A673 (cell line): ENCODE results near the gene GP2. TPM values are rescaled to one million over a fixed set of nuclear protein-coding genes. Genes with fewer than 3 reads are reported as not detected.

Experiments
- BruUV-seq: library from RNA; stranded (reverse); fragments of 400-500 nt; replicated peaks from 2 replicates; lab custom pipeline; 2021; lab: Mats Ljungman, UMichigan
- CTCF ChIA-PET: fragments of 300-600 bp; sonication (Branson Sonifier 250); formaldehyde crosslinking; loops from one replicate; lab custom pipeline; 2022; ENCODE audit warnings: antibody characterized with exemption; lab: Charles Lee
- POLR2A ChIA-PET: fragments of 300-600 bp; sonication (Branson Sonifier 250); formaldehyde crosslinking; loops from one replicate; lab custom pipeline; 2022; ENCODE audit warnings: antibody characterized with exemption; ENCODE audit not compliant: low non-redundant PET; lab: Charles Lee
- DNase-seq: peaks from one replicate; pipeline ENCODE4 v3.0.0-alpha.2; 2015; ENCODE audit warnings: low spot score
- H3K27ac ChIP-seq: fragments of 200-600 bp; sonication (generic); 2 replicates; pipeline ENCODE4 v1.5.1; 2016; ENCODE audit warnings: mixed run types, low read depth, mild to moderate bottlenecking, mixed read lengths, antibody characterized with exemption, low read length; ENCODE audit not compliant: poor library complexity, severe bottlenecking
- H3K27me3 ChIP-seq: fragments of 200-600 bp; sonication (generic); replicated peaks from 2 replicates; pipeline ENCODE4 v1.6.1; 2017; ENCODE audit warnings: mixed run types, low read depth, mild to moderate bottlenecking, mixed read lengths, antibody characterized with exemption, low read length; ENCODE audit not compliant: insufficient read depth, poor library complexity
- H3K36me3 ChIP-seq: fragments of 200-600 bp; sonication (generic); 2 replicates; pipeline ENCODE4 v1.6.1; 2016; ENCODE audit warnings: mixed run types, mild to moderate bottlenecking, mixed read lengths, antibody characterized with exemption, low read length; ENCODE audit not compliant: insufficient read depth, poor library complexity, severe bottlenecking
- H3K4me1 ChIP-seq: fragments of 200-600 bp; sonication (generic); 2 replicates; pipeline ENCODE4 v1.6.1; 2017; ENCODE audit warnings: mixed run types, mild to moderate bottlenecking, mixed read lengths, antibody characterized with exemption, low read length; ENCODE audit not compliant: insufficient read depth, poor library complexity, severe bottlenecking
- H3K4me3 ChIP-seq: fragments of 200-600 bp; sonication (generic); 2 replicates; pipeline ENCODE4 v1.5.1; 2016; ENCODE audit warnings: low read depth, mixed run types, mild to moderate bottlenecking, mixed read lengths, low read length; ENCODE audit not compliant: poor library complexity, severe bottlenecking
- H3K9me3 ChIP-seq: fragments of 200-600 bp; sonication (generic); 2 replicates; pipeline ENCODE4 v1.6.1; 2016; ENCODE audit warnings: mixed run types, low read depth, mild to moderate bottlenecking, mixed read lengths, antibody characterized with exemption, low read length; ENCODE audit not compliant: poor library complexity, severe bottlenecking
- EZH2 ChIP-seq: fragments of 200-600 bp; sonication (generic); IDR thresholded peaks from 2 replicates; pipeline ENCODE4 v1.6.1; 2017; ENCODE audit warnings: borderline replicate concordance, low read depth, mild to moderate bottlenecking, mixed read lengths, antibody characterized with exemption, low read length; ENCODE audit not compliant: poor library complexity, severe bottlenecking
- intact Hi-C: fragments of 100-400 bp; cut with micrococcal nuclease; formaldehyde crosslinking; loops from one replicate; pipeline ENCODE4 v1.10.0; 2022; ENCODE audit not compliant: unreplicated experiment
- total RNA-seq: library from RNA; stranded (reverse); gene quantifications from 2 replicates; pipeline ENCODE4 v1.2.3, GENCODE V29; 2021
- TF ChIP-seq, protein P1 (sequence below): fragments of 300-800, 200-600 bp; sonication (generic); conservative IDR thresholded peaks from 2 replicates; pipeline ENCODE4 v1.5.1; 2017; ENCODE audit warnings: low read depth, mild to moderate bottlenecking, antibody characterized with exemption, low read length, moderate library complexity, mixed read lengths

Gene GP2
- total RNA-seq, 1 experiment from 2014 or later: not detected

DNA sequence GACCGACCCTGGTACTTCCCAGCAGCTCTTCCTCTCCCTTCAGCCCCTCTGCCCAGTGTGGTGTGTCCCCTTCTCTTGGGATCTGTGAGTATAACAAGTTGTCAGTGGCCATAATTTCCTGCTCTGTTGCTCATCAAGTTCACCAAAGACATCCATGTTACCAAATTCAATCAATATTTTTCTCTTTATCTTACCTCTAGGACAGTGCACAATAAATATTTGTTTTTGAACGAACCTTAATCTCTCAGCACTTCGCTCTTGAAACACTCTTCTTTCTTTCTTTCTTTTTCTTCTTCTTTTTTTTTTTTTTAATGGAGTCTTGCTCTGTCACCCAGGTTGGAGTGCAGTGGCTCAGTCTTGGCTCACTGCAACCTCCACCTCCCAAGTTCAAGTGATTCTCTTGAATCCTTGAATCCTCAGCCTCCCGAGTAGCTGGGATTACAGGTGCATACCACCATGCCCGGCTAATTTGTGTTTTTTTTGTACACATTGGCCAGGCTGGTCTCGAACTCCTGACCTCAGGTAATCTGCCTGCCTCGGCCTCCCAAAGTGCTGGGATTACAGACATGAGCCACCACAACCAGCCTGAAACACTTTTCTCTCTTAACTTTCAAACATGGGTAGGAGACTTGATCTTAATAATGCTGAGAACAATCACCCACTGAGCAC, 27.9 kb upstream of the GP2 start:
- Histone ChIP-seq H3K27me3 (peaks cover 10% of the 10 kb centered on the region), H3K27ac (no peak overlapping the region), H3K36me3 (no peaks in the 10 kb centered on the region), H3K9me3 (no peaks in the 10 kb centered on the region), H3K4me3 (no peak overlapping the region), H3K4me1 (no peaks in the 10 kb centered on the region)
- intact Hi-C loops: no loop called here
- ChIA-PET CTCF (no interaction called here), POLR2A (no interaction called here)
- BruUV-seq: no TSS peak
- DNase-seq: no peak
- no peak for TF ChIP-seq EZH2
- TF ChIP-seq, protein P1, sequence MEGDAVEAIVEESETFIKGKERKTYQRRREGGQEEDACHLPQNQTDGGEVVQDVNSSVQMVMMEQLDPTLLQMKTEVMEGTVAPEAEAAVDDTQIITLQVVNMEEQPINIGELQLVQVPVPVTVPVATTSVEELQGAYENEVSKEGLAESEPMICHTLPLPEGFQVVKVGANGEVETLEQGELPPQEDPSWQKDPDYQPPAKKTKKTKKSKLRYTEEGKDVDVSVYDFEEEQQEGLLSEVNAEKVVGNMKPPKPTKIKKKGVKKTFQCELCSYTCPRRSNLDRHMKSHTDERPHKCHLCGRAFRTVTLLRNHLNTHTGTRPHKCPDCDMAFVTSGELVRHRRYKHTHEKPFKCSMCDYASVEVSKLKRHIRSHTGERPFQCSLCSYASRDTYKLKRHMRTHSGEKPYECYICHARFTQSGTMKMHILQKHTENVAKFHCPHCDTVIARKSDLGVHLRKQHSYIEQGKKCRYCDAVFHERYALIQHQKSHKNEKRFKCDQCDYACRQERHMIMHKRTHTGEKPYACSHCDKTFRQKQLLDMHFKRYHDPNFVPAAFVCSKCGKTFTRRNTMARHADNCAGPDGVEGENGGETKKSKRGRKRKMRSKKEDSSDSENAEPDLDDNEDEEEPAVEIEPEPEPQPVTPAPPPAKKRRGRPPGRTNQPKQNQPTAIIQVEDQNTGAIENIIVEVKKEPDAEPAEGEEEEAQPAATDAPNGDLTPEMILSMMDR: no peak

GRCh38 chr16:20353379-20353778, 26.1 kb upstream of the GP2 start:
- BruUV-seq: no TSS peak
- H3K27ac ChIP-seq: no peak overlapping the region
- no peaks in the 10 kb centered on the region for H3K4me1 ChIP-seq
- ChIA-PET CTCF (no interaction called here), POLR2A (no interaction called here)
- H3K9me3 ChIP-seq: no peaks in the 10 kb centered on the region
- H3K27me3 ChIP-seq: no peaks in the 10 kb centered on the region
- H3K36me3 ChIP-seq: no peaks in the 10 kb centered on the region
- TF ChIP-seq EZH2: no peak
- TF ChIP-seq, protein P1: no peak
- H3K4me3 ChIP-seq: no peak overlapping the region
- no peak for DNase-seq
- intact Hi-C loops: no loop called here

DNA sequence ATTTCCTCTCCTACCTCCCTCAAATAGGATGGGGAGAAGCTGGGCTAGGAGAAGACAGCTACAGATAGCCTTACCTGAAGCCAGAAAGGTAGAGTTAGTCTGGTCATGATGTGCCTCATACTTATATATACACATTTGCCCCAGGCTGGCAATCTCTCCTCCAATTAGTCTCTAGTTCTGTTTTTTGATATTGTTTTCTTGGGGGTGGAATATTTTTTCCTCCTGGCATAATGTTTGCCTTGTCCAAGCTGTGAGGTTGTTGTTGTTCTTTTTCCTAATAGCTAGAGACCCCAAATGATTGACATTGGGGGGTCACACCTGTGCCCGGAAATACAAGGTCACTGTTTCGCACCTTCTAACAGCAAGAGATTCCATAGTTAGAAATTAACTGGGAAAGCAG, 25.3 kb upstream of the GP2 start, which contains the start of gene UMOD:
Gene UMOD (minus strand): TSS at position 101 of the 400 bp plus-strand sequence. CDS start 1,978 bp downstream, outside the sequence.
- CTCF ChIA-PET: no interaction called here
- no peaks in the 10 kb centered on the region for H3K9me3 ChIP-seq
- no peaks in the 10 kb centered on the region for H3K36me3 ChIP-seq
- H3K27me3 ChIP-seq: no peaks in the 10 kb centered on the region
- no peak within 1 kb of the TSS for H3K4me3 ChIP-seq
- no peak within 1 kb of the TSS for H3K27ac ChIP-seq
- H3K4me1 ChIP-seq: no peaks in the 10 kb centered on the region
- POLR2A ChIA-PET: no interaction called here
- no peak for TF ChIP-seq EZH2
- TF ChIP-seq, protein P1: no peak
- intact Hi-C loops: no loop called here
- no peak for DNase-seq
- BruUV-seq: no TSS peak
